VCaP (cell line): ENCODE results near the gene PHF8.

ENCODE experiments used
- H3K27ac ChIP-seq: fragments of 450-650 bp; 2 replicates; pipeline ENCODE4 v1.5.1; 2017
- TF ChIP-seq, protein P1 (sequence below): fragments of 450-650 bp; conservative IDR thresholded peaks from 2 replicates; pipeline ENCODE4 v1.5.1; 2017; ENCODE audit warnings: mild to moderate bottlenecking, moderate library complexity

Gene PHF8

GRCh38 chrX:53918702-53919101, 125.6 kb downstream of the PHF8 start:
- H3K27ac ChIP-seq: no peak overlapping the region
- TF ChIP-seq, protein P1, sequence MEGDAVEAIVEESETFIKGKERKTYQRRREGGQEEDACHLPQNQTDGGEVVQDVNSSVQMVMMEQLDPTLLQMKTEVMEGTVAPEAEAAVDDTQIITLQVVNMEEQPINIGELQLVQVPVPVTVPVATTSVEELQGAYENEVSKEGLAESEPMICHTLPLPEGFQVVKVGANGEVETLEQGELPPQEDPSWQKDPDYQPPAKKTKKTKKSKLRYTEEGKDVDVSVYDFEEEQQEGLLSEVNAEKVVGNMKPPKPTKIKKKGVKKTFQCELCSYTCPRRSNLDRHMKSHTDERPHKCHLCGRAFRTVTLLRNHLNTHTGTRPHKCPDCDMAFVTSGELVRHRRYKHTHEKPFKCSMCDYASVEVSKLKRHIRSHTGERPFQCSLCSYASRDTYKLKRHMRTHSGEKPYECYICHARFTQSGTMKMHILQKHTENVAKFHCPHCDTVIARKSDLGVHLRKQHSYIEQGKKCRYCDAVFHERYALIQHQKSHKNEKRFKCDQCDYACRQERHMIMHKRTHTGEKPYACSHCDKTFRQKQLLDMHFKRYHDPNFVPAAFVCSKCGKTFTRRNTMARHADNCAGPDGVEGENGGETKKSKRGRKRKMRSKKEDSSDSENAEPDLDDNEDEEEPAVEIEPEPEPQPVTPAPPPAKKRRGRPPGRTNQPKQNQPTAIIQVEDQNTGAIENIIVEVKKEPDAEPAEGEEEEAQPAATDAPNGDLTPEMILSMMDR: no peak

DNA sequence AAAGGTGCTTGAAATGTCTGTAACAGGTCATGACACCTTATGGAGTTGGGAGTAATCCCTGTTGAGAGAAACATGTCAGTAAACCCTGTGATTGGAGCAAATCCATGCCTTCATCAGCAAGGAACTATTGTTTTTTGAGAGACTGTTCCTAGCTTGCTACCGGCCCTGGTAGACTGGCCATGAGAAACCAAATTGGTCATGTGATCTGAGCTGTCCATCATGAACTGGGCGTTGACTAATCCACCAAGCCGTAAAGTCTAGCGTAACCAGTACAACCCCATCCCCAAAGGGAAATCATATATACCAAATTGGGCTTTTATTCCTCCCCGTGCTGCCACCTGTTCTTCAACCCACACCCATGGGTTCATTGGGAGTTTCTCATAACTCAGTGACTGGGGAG, 143.7 kb downstream of the PHF8 start:
- TF ChIP-seq, protein P1: no peak
- no peak overlapping the region for H3K27ac ChIP-seq

GRCh38 chrX:53895270-53895669, 149.0 kb downstream of the PHF8 start:
- TF ChIP-seq, protein P1: no peak
- no peak overlapping the region for H3K27ac ChIP-seq
